Endothelial cell of umbilical vein (primary cell): ENCODE measurements around the gene RNF224. TPM values are rescaled to one million over a fixed set of nuclear protein-coding genes. Genes with fewer than 3 reads are reported as not detected.

Experiments used
- BruUV-seq: library from RNA; stranded (reverse); fragments of 400-500 nt; replicated peaks from 2 replicates; lab custom pipeline; 2021; lab: Mats Ljungman, UMichigan
- CTCF ChIA-PET: fragments of 300-600, 350-600 bp; sonication (Branson Sonifier 250); formaldehyde crosslinking; loops from one replicate; lab custom pipeline; 2021; ENCODE audit warnings: antibody characterized with exemption, inconsistent platforms; lab: Charles Lee
- POLR2A ChIA-PET: fragments of 300-600, 350-600 bp; sonication (Branson Sonifier 250); formaldehyde crosslinking; loops from one replicate; lab custom pipeline; 2021; ENCODE audit warnings: antibody characterized with exemption, inconsistent platforms; lab: Charles Lee
- DNase-seq: peaks from one replicate; pipeline ENCODE4 v3.0.0-alpha.2; 2011; ENCODE audit warnings: low read depth, low spot score
- FAIRE-seq: peaks from 2 replicates; lab custom pipeline; 2011; peaks lifted over from hg19 to GRCh38; lab: Jason Lieb, UNC
- H2AFZ ChIP-seq: 2 replicates; pipeline ENCODE4 v1.6.0; 2012; ENCODE audit warnings: low read depth, low read length, control low read depth, inconsistent platforms
- H3K27ac ChIP-seq: 2 replicates; pipeline ENCODE4 v1.5.1; 2011; ENCODE audit warnings: low read depth, mild to moderate bottlenecking, control low read depth, low read length, moderate library complexity; ENCODE audit not compliant: insufficient read depth
- H3K27me3 ChIP-seq, 2 experiments: 2 replicates each; pipeline versions ENCODE4 v1.6.0 to v1.6.1; 2011; ENCODE audit warnings: low read length in 2 of 2, mixed read lengths in 1 of 2; ENCODE audit not compliant: control insufficient read depth in 2 of 2, insufficient read depth in 2 of 2
- H3K36me3 ChIP-seq, 2 experiments: 2 replicates in 1 of 2; 3 replicates in 1 of 2; pipeline ENCODE4 v1.5.1; 2011; ENCODE audit warnings: low read length in 2 of 2, mild to moderate bottlenecking in 1 of 2, moderate library complexity in 1 of 2; ENCODE audit not compliant: control insufficient read depth in 2 of 2, insufficient read depth in 2 of 2; ENCODE audit errors: extremely low read depth in 1 of 2
- H3K4me1 ChIP-seq: 3 replicates; pipeline ENCODE4 v1.5.1; 2011; ENCODE audit warnings: mild to moderate bottlenecking, low read length; ENCODE audit not compliant: control insufficient read depth, insufficient read depth; ENCODE audit errors: extremely low read depth
- H3K4me2 ChIP-seq: 2 replicates; pipeline ENCODE4 v1.6.1; 2011; ENCODE audit warnings: low read length, control low read depth, mixed read lengths; ENCODE audit not compliant: insufficient read depth
- H3K4me3 ChIP-seq, 3 experiments: fragments of 200-600 bp in 1 of 3; sonication (generic), shearing (Covaris generic) in 1 of 3; replicated peaks in 1 of 3; 2 replicates each; pipeline ENCODE4 v1.5.1; 2011 to 2016; ENCODE audit warnings: control low read depth in 3 of 3, low read length in 3 of 3, mild to moderate bottlenecking in 2 of 3, inconsistent platforms in 1 of 3, low read depth in 1 of 3, moderate library complexity in 1 of 3; ENCODE audit not compliant: insufficient read depth in 1 of 3
- H3K79me2 ChIP-seq: 2 replicates; pipeline ENCODE4 v1.6.0; 2012; ENCODE audit warnings: low read length, inconsistent platforms; ENCODE audit not compliant: control insufficient read depth, insufficient read depth
- H3K9ac ChIP-seq: replicated peaks from 2 replicates; pipeline ENCODE3; 2011; ENCODE audit warnings: low read length, control low read depth; ENCODE audit not compliant: insufficient read depth; ENCODE audit errors: extremely low read depth
- H3K9me1 ChIP-seq: replicated peaks from 3 replicates; pipeline ENCODE4 v1.6.0; 2011; ENCODE audit warnings: mild to moderate bottlenecking, low read length; ENCODE audit not compliant: control insufficient read depth, insufficient read depth; ENCODE audit errors: extremely low read depth
- H3K9me3 ChIP-seq: replicated peaks from 2 replicates; pipeline ENCODE4 v1.5.1; 2012; ENCODE audit warnings: low read length, inconsistent platforms; ENCODE audit not compliant: control insufficient read depth, insufficient read depth
- H4K20me1 ChIP-seq: replicated peaks from 2 replicates; pipeline ENCODE3; 2011; ENCODE audit warnings: mild to moderate bottlenecking, low read length; ENCODE audit not compliant: control insufficient read depth, insufficient read depth; ENCODE audit errors: extremely low read depth
- EZH2 ChIP-seq: IDR thresholded peaks from 2 replicates; pipeline ENCODE4 v1.6.1; 2012; ENCODE audit warnings: borderline replicate concordance, low read depth, mild to moderate bottlenecking, moderate library complexity, low read length, inconsistent platforms; ENCODE audit not compliant: severe bottlenecking
- FOS ChIP-seq: IDR thresholded peaks from 2 replicates; pipeline ENCODE4 v1.6.1; 2011; ENCODE audit warnings: mild to moderate bottlenecking, low read length, moderate library complexity, borderline replicate concordance; ENCODE audit not compliant: insufficient read depth
- GATA2 ChIP-seq: IDR thresholded peaks from 2 replicates; pipeline ENCODE4 v1.7.0; 2011; ENCODE audit warnings: low read depth, mild to moderate bottlenecking, moderate library complexity, mixed read lengths, low read length; ENCODE audit not compliant: insufficient read length, insufficient read depth
- JUN ChIP-seq: IDR thresholded peaks from 2 replicates; pipeline ENCODE4 v1.6.1; 2011; ENCODE audit warnings: borderline replicate concordance, low read depth; ENCODE audit not compliant: insufficient read length, insufficient read depth
- MAX ChIP-seq: IDR thresholded peaks from 2 replicates; pipeline ENCODE4 v1.6.1; 2011; ENCODE audit not compliant: insufficient read depth, insufficient read length
- MYC ChIP-seq: IDR thresholded peaks from one replicate; pipeline ENCODE4 v1.6.1; 2011; ENCODE audit warnings: mild to moderate bottlenecking, low read depth, low read length
- POLR2A ChIP-seq: IDR thresholded peaks from 2 replicates; pipeline ENCODE4 v1.6.1; 2012; ENCODE audit warnings: low read depth, mild to moderate bottlenecking, control low read depth, low read length
- POLR2AphosphoS5 ChIP-seq: IDR thresholded peaks from 2 replicates; pipeline ENCODE4 v1.6.1; 2012; ENCODE audit warnings: low read depth, mild to moderate bottlenecking, control low read depth, low read length, moderate library complexity; ENCODE audit not compliant: insufficient read depth
- dilution Hi-C: fragments of 300-500 bp; cut with MboI; formaldehyde crosslinking; loops from one replicate; pipeline ENCODE4 v1.15.0; 2019; ENCODE audit warnings: low sequenced_read_pairs; ENCODE audit not compliant: extremely low pct_ligation_motif_present
- intact Hi-C: fragments of 100-400 bp; cut with micrococcal nuclease; formaldehyde crosslinking; loops from one replicate; pipeline ENCODE4 v1.10.0; 2022
- polyA plus RNA-seq, 4 experiments: library from polyadenylated mRNA; depleted of rRNA in 3 of 4; stranded (reverse) in 3 of 4; unstranded in 1 of 4; fragments of >200 nt; gene quantifications; 2 replicates each; pipeline versions ENCODE4 v1.2.1 to v1.2.3, GENCODE V29; 2011 to 2012; ENCODE audit warnings: missing spikeins in 1 of 4
- total RNA-seq: library from RNA; stranded (reverse); gene quantifications from 2 replicates; pipeline ENCODE4 v1.2.3, GENCODE V29; 2021

Gene RNF224
- total and polyA plus RNA-seq, 2 donors (not counting 3 experiments of a cell fraction or from before 2014, with no cell fraction given): not detected

- dilution Hi-C loops (no loop called here), intact Hi-C loops (no loop called here)
- Histone ChIP-seq H3K27ac (no peak overlapping the region), H3K9ac (no peak overlapping the region), H3K4me3 (no peak overlapping the region), H2AFZ (no peak overlapping the region), H4K20me1 (no peaks in the 10 kb centered on the region), H3K79me2 (peaks cover 2% of the 10 kb centered on the region), H3K9me3 (no peaks in the 10 kb centered on the region), H3K27me3 (no peaks in the 10 kb centered on the region), H3K36me3 (no peaks in the 10 kb centered on the region), H3K4me1 (peaks cover 5% of the 10 kb centered on the region), H3K4me2 (no peak overlapping the region), H3K9me1 (no peaks in the 10 kb centered on the region)
- TF ChIP-seq GATA2 (no peak), EZH2 (no peak), JUN (no peak), MYC (no peak), POLR2A (no peak), FOS (no peak), POLR2AphosphoS5 (no peak), MAX (no peak)
- no TSS peak for BruUV-seq
- DNase-seq: no peak
- no peak for FAIRE-seq
- POLR2A ChIA-PET: interaction anchor here (0.6 to 4.9 kb wide), 3 partner anchors 8 to 34 kb away, joined by 5 to 66 read pairs (median 5); partner anchors contain the start of gene TUBB4B
- CTCF ChIA-PET: no interaction called here
Observed at GRCh38 chr9:137250329-137251193, 23.3 kb downstream of the RNF224 start.
